T47D (cell line): Measurements from ENCODE around the gene CASK.

Source experiments
- DNase-seq, 2 experiments: peaks; one replicate each; pipeline versions ENCODE4 v3.0.0 to v3.0.0-alpha.2; 2011 to 2012; ENCODE audit warnings: low read depth in 1 of 2, low spot score in 1 of 2
- JUND ChIP-seq: IDR thresholded peaks from 2 replicates; pipeline ENCODE4 v1.6.1; 2012; ENCODE audit warnings: low read depth
- in situ Hi-C: cut with HindIII; loops from 2 replicates; pipeline ENCODE4 v1.10.0; 2016; ENCODE audit warnings: low sequenced_read_pairs, low pct_unique_long_range_greater_than_20kb

CASK gene, protein sequence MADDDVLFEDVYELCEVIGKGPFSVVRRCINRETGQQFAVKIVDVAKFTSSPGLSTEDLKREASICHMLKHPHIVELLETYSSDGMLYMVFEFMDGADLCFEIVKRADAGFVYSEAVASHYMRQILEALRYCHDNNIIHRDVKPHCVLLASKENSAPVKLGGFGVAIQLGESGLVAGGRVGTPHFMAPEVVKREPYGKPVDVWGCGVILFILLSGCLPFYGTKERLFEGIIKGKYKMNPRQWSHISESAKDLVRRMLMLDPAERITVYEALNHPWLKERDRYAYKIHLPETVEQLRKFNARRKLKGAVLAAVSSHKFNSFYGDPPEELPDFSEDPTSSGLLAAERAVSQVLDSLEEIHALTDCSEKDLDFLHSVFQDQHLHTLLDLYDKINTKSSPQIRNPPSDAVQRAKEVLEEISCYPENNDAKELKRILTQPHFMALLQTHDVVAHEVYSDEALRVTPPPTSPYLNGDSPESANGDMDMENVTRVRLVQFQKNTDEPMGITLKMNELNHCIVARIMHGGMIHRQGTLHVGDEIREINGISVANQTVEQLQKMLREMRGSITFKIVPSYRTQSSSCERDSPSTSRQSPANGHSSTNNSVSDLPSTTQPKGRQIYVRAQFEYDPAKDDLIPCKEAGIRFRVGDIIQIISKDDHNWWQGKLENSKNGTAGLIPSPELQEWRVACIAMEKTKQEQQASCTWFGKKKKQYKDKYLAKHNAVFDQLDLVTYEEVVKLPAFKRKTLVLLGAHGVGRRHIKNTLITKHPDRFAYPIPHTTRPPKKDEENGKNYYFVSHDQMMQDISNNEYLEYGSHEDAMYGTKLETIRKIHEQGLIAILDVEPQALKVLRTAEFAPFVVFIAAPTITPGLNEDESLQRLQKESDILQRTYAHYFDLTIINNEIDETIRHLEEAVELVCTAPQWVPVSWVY

GRCh38 chrX:41923211-41923977 lies at the start of gene CASK:
CASK (minus strand) TSS chrX:41923554; CDS start chrX:41922988, 566 bp downstream.
- DNase-seq: peak; percentile 69 to 96
- TF ChIP-seq JUND: no peak
- in situ Hi-C loops: no loop called here

GRCh38 chrX:41971346-41971745 lies 48.0 kb upstream of the CASK start:
- TF ChIP-seq JUND: no peak
- peak in 1 of 2 experiments; percentile 49 for DNase-seq
- in situ Hi-C loops: no loop called here

DNA sequence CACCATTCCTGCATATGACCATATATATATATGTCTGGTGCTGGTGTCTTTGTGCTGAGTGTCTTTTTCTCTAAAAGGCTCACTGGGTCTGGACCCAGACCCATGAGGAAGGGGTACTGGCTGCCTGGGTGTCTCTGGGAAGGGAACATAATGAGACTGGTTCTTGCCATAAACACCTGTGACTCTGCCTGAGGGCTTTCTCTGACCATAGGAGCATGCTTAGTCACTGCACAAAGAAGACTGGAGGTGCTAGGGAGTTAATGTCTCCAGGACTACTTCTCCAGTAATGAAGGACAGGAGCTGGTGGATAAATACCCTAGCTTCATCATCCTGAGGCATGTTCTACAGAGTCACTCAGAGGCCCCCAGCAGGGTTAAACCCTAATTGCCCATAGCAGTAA lies 47.1 kb upstream of the CASK start:
- no peak for DNase-seq
- no peak for TF ChIP-seq JUND
- in situ Hi-C loops: no loop called here

DNA sequence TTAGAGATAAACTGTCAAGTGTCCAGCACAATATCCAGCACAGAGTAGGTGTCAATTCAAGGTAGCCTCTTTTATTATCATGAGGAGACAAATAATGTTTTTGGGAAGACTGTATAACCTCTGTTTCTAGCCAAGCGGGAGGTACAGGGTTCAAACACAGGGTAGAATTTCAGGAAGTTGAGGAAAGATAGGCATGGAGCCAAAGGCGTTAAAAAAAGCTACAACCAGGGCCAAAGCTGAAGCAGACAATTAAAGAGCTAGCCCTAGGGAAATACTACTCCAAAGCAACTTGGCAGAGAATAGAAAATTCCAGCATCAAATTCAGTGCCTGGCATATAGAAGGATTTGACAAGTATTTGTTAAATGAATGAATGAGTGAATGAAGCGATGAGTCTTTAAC lies 40.0 kb upstream of the CASK start:
- in situ Hi-C loops: no loop called here
- DNase-seq: no peak

DNA sequence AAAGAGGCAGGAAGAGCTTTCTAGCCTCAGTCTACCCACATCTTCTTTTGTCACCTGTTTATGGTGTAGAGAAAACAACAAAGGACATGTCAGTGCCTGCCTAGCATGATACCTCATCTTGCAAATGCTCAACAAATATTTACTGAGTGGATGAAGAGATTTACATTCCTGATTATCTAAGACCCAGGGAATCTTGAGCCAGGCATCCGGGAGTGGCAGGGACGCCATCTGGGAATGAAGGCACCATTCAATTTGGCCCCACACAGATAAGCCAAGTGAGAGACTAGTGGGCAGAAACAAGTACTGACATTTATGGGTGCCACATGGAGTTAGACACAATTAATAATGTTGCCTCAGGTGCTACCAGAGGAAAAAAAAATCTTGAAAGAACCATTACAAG lies 36.8 kb upstream of the CASK start:
- no peak for DNase-seq
- no peak for TF ChIP-seq JUND
- in situ Hi-C loops: no loop called here

More for the DNA sequence above, 40.0 kb upstream of the CASK start:
- no peak for TF ChIP-seq JUND

DNA sequence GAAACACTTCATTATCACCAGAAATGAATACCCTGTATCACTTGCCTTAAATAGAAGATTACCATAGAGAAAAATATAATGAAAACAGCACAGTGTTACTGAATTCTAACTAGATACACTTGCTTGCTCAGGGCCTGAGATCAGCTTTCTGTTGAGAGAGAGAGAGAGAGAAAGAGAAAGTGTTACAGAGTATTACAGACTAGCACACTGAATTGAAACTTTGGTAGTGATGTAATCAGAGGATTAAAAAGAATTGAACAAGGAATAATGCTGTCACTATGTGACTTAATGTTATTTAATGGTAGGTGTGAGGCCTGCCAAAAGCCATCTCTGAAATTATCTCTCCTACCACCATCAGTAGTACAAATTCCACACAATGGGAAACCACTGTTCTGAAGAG lies 35.5 kb upstream of the CASK start:
- no peak for DNase-seq
- in situ Hi-C loops: no loop called here
- TF ChIP-seq JUND: no peak

- DNase-seq: no peak
- TF ChIP-seq JUND: no peak
- in situ Hi-C loops: no loop called here
Observed at GRCh38 chrX:41956027-41956426, 32.7 kb upstream of the CASK start.

DNA sequence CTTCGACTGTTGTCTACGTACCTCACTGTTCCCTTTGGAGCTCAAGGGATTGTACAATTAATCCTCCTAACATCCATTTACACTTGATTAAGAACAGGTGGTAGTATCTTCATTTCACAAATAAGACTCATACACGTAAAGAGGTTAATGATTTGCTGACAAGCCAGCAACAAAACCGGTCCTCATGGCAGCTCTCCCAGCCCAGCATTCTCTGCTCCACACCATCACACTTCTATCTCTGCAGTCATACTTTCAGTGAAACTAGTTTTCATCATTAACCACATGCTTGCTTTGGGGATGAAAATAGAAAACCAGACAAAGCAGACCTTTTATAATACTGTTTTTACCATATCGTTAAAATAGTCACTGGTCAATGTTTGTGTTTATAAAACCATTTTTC lies 28.7 kb upstream of the CASK start:
- no peak for DNase-seq
- no peak for TF ChIP-seq JUND
- in situ Hi-C loops: no loop called here

GRCh38 chrX:41946989-41947612 lies 23.7 kb upstream of the CASK start:
- in situ Hi-C loops: no loop called here
- TF ChIP-seq JUND: no peak
- no peak for DNase-seq

GRCh38 chrX:41946235-41946634 lies 22.9 kb upstream of the CASK start:
- no peak for TF ChIP-seq JUND
- in situ Hi-C loops: no loop called here
- no peak for DNase-seq

DNA sequence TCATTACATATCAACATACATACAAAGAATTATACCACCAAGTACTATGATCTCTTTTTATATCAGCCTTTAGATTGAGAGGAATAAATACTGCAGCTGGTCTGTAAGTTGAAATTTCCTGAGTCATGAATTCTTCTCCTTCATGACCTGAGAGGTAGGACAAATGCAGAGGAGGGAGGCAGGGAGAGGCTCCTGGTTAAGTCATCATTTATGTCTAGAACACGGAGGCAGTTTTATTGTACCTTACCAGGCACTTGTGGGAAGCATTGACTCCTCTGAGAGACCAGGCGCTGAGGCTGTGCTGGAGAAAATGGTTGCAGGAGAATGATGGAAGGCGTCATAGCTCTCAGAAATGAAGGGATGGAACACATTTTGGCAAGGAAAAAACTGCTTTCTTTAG lies 12.5 kb upstream of the CASK start:
- in situ Hi-C loops: no loop called here
- no peak for TF ChIP-seq JUND
- DNase-seq: no peak

- TF ChIP-seq JUND: no peak
- DNase-seq: no peak
- in situ Hi-C loops: no loop called here
Observed at GRCh38 chrX:41933546-41933945, 10.2 kb upstream of the CASK start.
